Psoas muscle (tissue), 8 donors: Measurements from ENCODE around the gene AVL9. TPM values are rescaled to one million over a fixed set of nuclear protein-coding genes. Genes with fewer than 3 reads are reported as not detected.

Experiments used
- ATAC-seq, 4 donors: fragments of 200-7000 bp; cut with Tn5 transposase; one replicate each; pipeline ENCODE4 v1.9.1; 2020; ENCODE audit warnings: moderate library complexity in 3 of 4, mild to moderate bottlenecking in 2 of 4
- DNase-seq, 2 donors: peaks; one replicate each; pipeline ENCODE4 v3.0.0-alpha.2; 2020
- H3K27ac ChIP-seq: fragments of 200-600 bp; one replicate; pipeline ENCODE4 v1.8.0; 2022
- H3K27me3 ChIP-seq, 3 donors: fragments of 200-600 bp in 1 of 3; one replicate each; pipeline versions ENCODE4 v1.6.1 to v1.8.0; 2013 to 2022; ENCODE audit warnings: low read length in 2 of 3, mild to moderate bottlenecking in 2 of 3, moderate library complexity in 1 of 3; ENCODE audit not compliant: insufficient read depth in 3 of 3
- H3K36me3 ChIP-seq, 2 donors: fragments of 200-600 bp in 1 of 2; one replicate each; pipeline versions ENCODE4 v1.6.1 to v1.8.0; 2013 to 2022; ENCODE audit warnings: low read depth in 1 of 2, mild to moderate bottlenecking in 1 of 2, moderate library complexity in 1 of 2; ENCODE audit not compliant: insufficient read depth in 1 of 2
- H3K4me1 ChIP-seq: fragments of 200-600 bp; one replicate; pipeline ENCODE4 v1.8.0; 2022
- H3K4me3 ChIP-seq: fragments of 200-600 bp; one replicate; pipeline ENCODE4 v1.8.0; 2022; ENCODE audit warnings: mild to moderate bottlenecking
- H3K9me3 ChIP-seq: fragments of 200-600 bp; one replicate; pipeline ENCODE4 v1.8.0; 2022
- WGBS, 3 donors: extraction: QIAGEN DNeasy Blood & Tissue Kit; methylation state at CpG; one replicate each; pipeline versions ENCODE4 v1.1.6 to v1.1.7; 2013; 5-methylcytosine and 5-hydroxymethylcytosine counted together
- intact Hi-C, 2 donors: fragments of 100-400 bp; cut with DNase I; formaldehyde crosslinking; loops; one replicate each; pipeline versions ENCODE4 v1.11.0 to v1.14.2; 2022
- polyA plus RNA-seq, 3 donors: library from polyadenylated mRNA; stranded (reverse); fragments of 200-250 nt; gene quantifications; one replicate each; pipeline ENCODE4 v1.2.3, GENCODE V29; 2013
- total RNA-seq, 4 donors: library from RNA; stranded (reverse); fragmentation: NEBNext Ultra II Directional in 2 of 4; extraction: Animal tissue kit (Norgen Biotek cat#: 25700) in 2 of 4; gene quantifications; one replicate each; pipeline versions ENCODE4 v1.2.1 to v1.2.4, GENCODE V29; 2021 to 2023
- TF ChIP-seq, protein P1 (sequence below): fragments of 200-600 bp; IDR thresholded peaks from one replicate; pipeline ENCODE4 v1.8.0; 2022; ENCODE audit warnings: antibody characterized with exemption
- donor health status: healthy with polysubstance abuse.
- donor health status: DM: no; HTN: no; CAD: no; lungs with moderate emphysema.
- donor health status: Bipolar disorder and iron deficiency.
- donor health status: healthy.
- donor health status: DM: yes; HTN: yes; CAD: no.
- donor health status: DM: no; HTN: no; CAD: no.
- donor health status: DM: no; HTN: no; CAD: no.
- donor health status: DM: yes; HTN: yes; CAD: no.

Gene AVL9
- total and polyA plus RNA-seq, 7 donors, result 8.1 to 25.2 (median 18.9) TPM

DNA sequence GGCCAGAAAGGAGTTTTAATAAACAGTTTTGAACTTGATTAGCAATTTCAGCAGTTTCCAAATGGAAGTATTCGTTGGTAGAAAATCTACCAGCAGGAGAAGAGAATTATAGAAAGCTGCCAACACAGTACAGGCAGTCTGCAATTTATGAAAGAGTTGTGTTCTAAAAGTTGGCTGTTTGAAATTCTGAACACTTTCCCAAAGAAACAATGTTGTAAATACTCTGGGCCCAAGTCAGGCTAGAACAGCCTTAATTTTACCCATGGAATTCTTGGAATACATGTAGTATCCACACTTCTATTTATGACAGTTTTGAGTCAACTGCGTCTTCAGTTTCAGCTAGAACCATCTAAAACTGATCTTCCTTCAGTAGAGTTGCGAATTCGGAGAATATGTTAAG, 42.5 kb downstream of the AVL9 start:
- no peak overlapping the region for H3K27ac ChIP-seq
- intact Hi-C loops, result no loop called here
- TF ChIP-seq, protein P1, sequence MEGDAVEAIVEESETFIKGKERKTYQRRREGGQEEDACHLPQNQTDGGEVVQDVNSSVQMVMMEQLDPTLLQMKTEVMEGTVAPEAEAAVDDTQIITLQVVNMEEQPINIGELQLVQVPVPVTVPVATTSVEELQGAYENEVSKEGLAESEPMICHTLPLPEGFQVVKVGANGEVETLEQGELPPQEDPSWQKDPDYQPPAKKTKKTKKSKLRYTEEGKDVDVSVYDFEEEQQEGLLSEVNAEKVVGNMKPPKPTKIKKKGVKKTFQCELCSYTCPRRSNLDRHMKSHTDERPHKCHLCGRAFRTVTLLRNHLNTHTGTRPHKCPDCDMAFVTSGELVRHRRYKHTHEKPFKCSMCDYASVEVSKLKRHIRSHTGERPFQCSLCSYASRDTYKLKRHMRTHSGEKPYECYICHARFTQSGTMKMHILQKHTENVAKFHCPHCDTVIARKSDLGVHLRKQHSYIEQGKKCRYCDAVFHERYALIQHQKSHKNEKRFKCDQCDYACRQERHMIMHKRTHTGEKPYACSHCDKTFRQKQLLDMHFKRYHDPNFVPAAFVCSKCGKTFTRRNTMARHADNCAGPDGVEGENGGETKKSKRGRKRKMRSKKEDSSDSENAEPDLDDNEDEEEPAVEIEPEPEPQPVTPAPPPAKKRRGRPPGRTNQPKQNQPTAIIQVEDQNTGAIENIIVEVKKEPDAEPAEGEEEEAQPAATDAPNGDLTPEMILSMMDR, result no peak
- peaks cover 14% of the 10 kb centered on the region for H3K4me1 ChIP-seq
- WGBS, 3 donors, result 56 to 80% (median 63%) methylated on average over 4 of the region's 4 CpGs
- H3K27me3 ChIP-seq, result no peaks in the 10 kb centered on the region
- DNase-seq (no peak), ATAC-seq (no peak)
- no peak overlapping the region for H3K4me3 ChIP-seq
- peaks cover 0 to 2% of the 10 kb centered on the region in 2 donors for H3K36me3 ChIP-seq
- no peaks in the 10 kb centered on the region for H3K9me3 ChIP-seq

DNA sequence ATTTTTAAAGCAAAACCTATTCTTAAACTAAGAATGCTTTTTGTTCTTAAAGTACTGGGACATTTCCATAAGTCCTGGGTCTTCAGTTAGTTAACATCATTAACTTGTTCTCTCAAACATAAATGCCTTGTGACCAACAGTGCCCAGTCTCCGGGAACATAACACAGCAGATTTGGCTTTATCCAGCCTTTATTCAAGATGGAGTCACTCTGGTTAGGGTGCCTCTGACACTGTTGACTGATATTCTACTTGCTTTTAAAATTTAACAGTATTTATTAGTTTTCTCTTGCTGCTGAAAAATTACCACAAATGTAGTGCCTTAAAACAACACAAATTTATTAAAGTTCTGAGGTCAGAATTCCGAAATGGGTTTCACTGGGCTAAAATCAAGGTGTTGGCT, 44.1 kb downstream of the AVL9 start:
- DNase-seq (no peak), ATAC-seq (no peak)
- Histone ChIP-seq H3K27ac (no peak overlapping the region), H3K9me3 (no peaks in the 10 kb centered on the region), H3K36me3 (peaks cover 2 to 14% of the 10 kb centered on the region in 2 donors), H3K27me3 (no peaks in the 10 kb centered on the region), H3K4me1 (peaks cover 14% of the 10 kb centered on the region), H3K4me3 (no peak overlapping the region)
- intact Hi-C loops, result no loop called here
- TF ChIP-seq, protein P1, result no peak
- WGBS, 3 donors, result 93 to 95% (median 93%) methylated on average over 2 of the region's 2 CpGs

DNA sequence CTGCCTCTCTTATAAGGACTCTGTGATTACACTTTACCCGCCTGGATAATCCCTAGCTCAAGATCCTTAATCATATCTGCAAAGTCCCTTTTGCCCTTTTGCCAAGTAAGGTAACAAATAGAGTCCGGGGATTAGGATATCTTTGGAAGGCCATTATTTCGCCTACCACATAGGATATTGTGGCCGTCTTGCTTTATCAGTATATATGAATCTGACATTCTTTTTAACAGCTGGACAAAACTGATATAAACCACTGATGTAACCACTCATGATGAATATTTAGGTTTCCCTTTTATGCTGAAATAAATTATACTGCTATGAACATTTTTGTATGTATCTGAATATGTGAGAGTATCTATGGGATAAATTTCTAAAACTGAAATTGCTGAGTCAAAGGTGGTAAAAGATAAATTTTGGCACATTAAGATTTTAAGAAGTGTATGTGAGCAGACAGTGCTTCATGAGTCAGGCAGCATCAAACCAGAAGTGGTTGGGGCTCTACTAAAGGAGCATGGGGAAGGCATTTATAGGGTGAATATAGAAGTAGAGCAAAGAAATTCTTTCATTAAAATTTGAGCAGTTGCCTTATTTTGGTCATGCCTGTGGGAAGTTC, 44.7 kb downstream of the AVL9 start:
- TF ChIP-seq, protein P1, result no peak
- Histone ChIP-seq H3K36me3 (peaks cover 2 to 21% of the 10 kb centered on the region in 2 donors), H3K27ac (no peak overlapping the region), H3K9me3 (no peaks in the 10 kb centered on the region), H3K4me1 (peaks cover 14% of the 10 kb centered on the region), H3K4me3 (no peak overlapping the region), H3K27me3 (no peaks in the 10 kb centered on the region)
- ATAC-seq (no peak), DNase-seq (no peak)
- intact Hi-C loops, result no loop called here
- WGBS, 3 donors, result 65 to 91% (median 78%) methylated on average over 4 of the region's 4 CpGs

DNA sequence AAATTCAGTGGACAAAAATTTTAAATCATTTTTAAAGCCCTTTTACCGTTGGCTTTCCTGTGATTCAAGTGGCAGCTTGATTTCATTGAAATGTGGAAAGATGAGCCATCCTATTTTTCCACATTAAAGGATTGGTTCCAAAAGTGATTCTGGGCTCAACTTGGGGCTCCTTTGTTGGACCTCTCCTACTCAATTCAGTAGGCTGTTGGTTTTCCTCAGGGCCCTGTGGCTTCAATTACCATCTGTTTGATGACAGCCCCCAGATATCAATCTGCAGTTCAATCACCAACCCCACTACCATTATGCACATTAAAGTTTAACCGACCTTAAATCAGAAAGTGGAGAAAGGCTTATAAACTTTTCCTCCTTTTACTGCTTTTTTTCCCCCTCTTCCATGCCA, 47.3 kb downstream of the AVL9 start:
- no peak for ATAC-seq

More for the DNA sequence above, 47.3 kb downstream of the AVL9 start:
- Histone ChIP-seq H3K9me3 (no peaks in the 10 kb centered on the region), H3K4me1 (peaks cover 4% of the 10 kb centered on the region), H3K36me3 (peaks cover 0 to 44% of the 10 kb centered on the region in 2 donors), H3K27ac (no peak overlapping the region), H3K27me3 (no peaks in the 10 kb centered on the region), H3K4me3 (no peak overlapping the region)
- intact Hi-C loops, result no loop called here
- WGBS, 3 donors, result 58 to 71% (median 60%) methylated on average over 2 of the region's 2 CpGs
- no peak for DNase-seq
- TF ChIP-seq, protein P1, result no peak
